K562 (cell line): Measurements from ENCODE around the gene TCF25. TPM values are rescaled to one million over a fixed set of nuclear protein-coding genes. Genes with fewer than 3 reads are reported as not detected.
A peak's percentile ranks its signal among the peaks of the same experiment; 100 is the strongest.

Source experiments
- ATAC-seq: fragments of 200-7000 bp; cut with Tn5 transposase; 3 replicates; pipeline ENCODE4 v1.9.1; 2020; ENCODE audit warnings: moderate library complexity
- BruUV-seq: library from RNA; stranded (reverse); fragments of 400-500 nt; replicated peaks from 2 replicates; lab custom pipeline; 2021; lab: Mats Ljungman, UMichigan
- CTCF ChIA-PET: fragments of 300-600 bp; formaldehyde crosslinking; extraction: SDS; loops from one replicate; lab custom pipeline; 2021; ENCODE audit warnings: low intra/inter-chr PET ratio; lab: Yijun Ruan, JAX
- POLR2A ChIA-PET: fragments of 300-600, 350-650 bp; sonication (Branson Sonifier 250); formaldehyde crosslinking; extraction: SDS; loops from one replicate; lab custom pipeline; 2021; ENCODE audit warnings: antibody characterized with exemption, inconsistent platforms; lab: Yijun Ruan, JAX
- DNase-seq, 4 experiments: peaks; one replicate each; pipeline versions ENCODE4 v3.0.0 to v3.0.0-alpha.2; 2011 to 2018; ENCODE audit warnings: low spot score in 3 of 4, mixed read lengths in 3 of 4; ENCODE audit errors: extremely low read depth in 1 of 4
- FAIRE-seq: peaks from 2 replicates; lab custom pipeline; 2011; peaks lifted over from hg19 to GRCh38; lab: Jason Lieb, UNC
- H2AFZ ChIP-seq: 2 replicates; pipeline ENCODE4 v1.6.0; 2011; ENCODE audit warnings: low read depth, low read length, control low read depth, inconsistent platforms
- H3K27ac ChIP-seq: fragments of 200-600 bp; 3 replicates; pipeline ENCODE4 v1.8.0; 2011; ENCODE audit warnings: low read depth, mild to moderate bottlenecking, control low read depth, inconsistent platforms, low read length, moderate library complexity, mixed read lengths; ENCODE audit errors: extremely low read depth
- H3K27me3 ChIP-seq, 2 experiments: fragments of 300-600 bp in 1 of 2; 2 replicates in 1 of 2; 3 replicates in 1 of 2; pipeline versions ENCODE4 v1.6.0 to v1.8.0; 2011; ENCODE audit warnings: inconsistent platforms in 2 of 2, low read length in 2 of 2, mild to moderate bottlenecking in 1 of 2, mixed read lengths in 1 of 2, moderate library complexity in 1 of 2; ENCODE audit not compliant: control insufficient read depth in 2 of 2, insufficient read depth in 2 of 2
- H3K36me3 ChIP-seq: fragments of 300-600 bp; 3 replicates; pipeline ENCODE4 v1.8.0; 2011; ENCODE audit warnings: mild to moderate bottlenecking, low read length, inconsistent platforms; ENCODE audit not compliant: control insufficient read depth, insufficient read depth
- H3K4me1 ChIP-seq, 2 experiments: fragments of 200-600 bp in 1 of 2; replicated peaks in 1 of 2; 2 replicates in 1 of 2; 3 replicates in 1 of 2; pipeline versions ENCODE4 v1.5.1 to v1.8.0; 2011; ENCODE audit warnings: inconsistent platforms in 2 of 2, low read length in 2 of 2, mild to moderate bottlenecking in 1 of 2, mixed read lengths in 1 of 2, moderate library complexity in 1 of 2; ENCODE audit not compliant: control insufficient read depth in 2 of 2, insufficient read depth in 2 of 2
- H3K4me2 ChIP-seq: 2 replicates; pipeline ENCODE4 v1.6.1; 2011; ENCODE audit warnings: low read length, control low read depth, inconsistent platforms, mixed read lengths; ENCODE audit not compliant: insufficient read depth
- H3K4me3 ChIP-seq: fragments of 200-600 bp; sonication (generic), shearing (Covaris generic); 2 replicates; pipeline ENCODE4 v1.5.1; 2016; ENCODE audit warnings: control low read depth, inconsistent platforms
- H3K79me2 ChIP-seq: fragments of 200-600 bp; 3 replicates; pipeline ENCODE4 v1.8.0; 2011; ENCODE audit warnings: low read length, inconsistent platforms; ENCODE audit not compliant: control insufficient read depth, insufficient read depth
- H3K9ac ChIP-seq, 2 experiments: 2 replicates each; pipeline versions ENCODE4 v1.6.0 to v1.6.1; 2011; ENCODE audit warnings: low read depth in 2 of 2, low read length in 2 of 2, control low read depth in 1 of 2, inconsistent platforms in 1 of 2, mild to moderate bottlenecking in 1 of 2, mixed read lengths in 1 of 2; ENCODE audit not compliant: insufficient read depth in 1 of 2
- H3K9me1 ChIP-seq: one replicate; pipeline ENCODE4 v1.6.0; 2011; ENCODE audit warnings: inconsistent platforms, mild to moderate bottlenecking, low read length, moderate library complexity; ENCODE audit not compliant: control insufficient read depth, insufficient read depth
- H3K9me3 ChIP-seq: replicated peaks from 2 replicates; pipeline ENCODE4 v1.5.1; 2011; ENCODE audit warnings: low read depth, low read length, inconsistent platforms; ENCODE audit not compliant: control insufficient read depth, insufficient read depth
- H4K20me1 ChIP-seq: replicated peaks from 2 replicates; pipeline ENCODE4 v1.6.1; 2011; ENCODE audit warnings: low read length, inconsistent platforms, mixed read lengths; ENCODE audit not compliant: control insufficient read depth, insufficient read depth
- CBX8 ChIP-seq: fragments of 200-600 bp; sonication (generic); IDR thresholded peaks from 2 replicates; pipeline ENCODE4 v1.6.1; 2012; ENCODE audit warnings: borderline replicate concordance, mixed run types, low read depth, mild to moderate bottlenecking, moderate library complexity, mixed read lengths, low read length, control low read depth, inconsistent platforms; ENCODE audit not compliant: poor library complexity, severe bottlenecking; ENCODE audit errors: extremely low read depth
- JUNB ChIP-seq: fragments of 450-650 bp; formaldehyde crosslinking; conservative IDR thresholded peaks from 2 replicates; pipeline ENCODE4 v1.4.0; 2020; ENCODE audit warnings: mild to moderate bottlenecking
- NEUROD1 ChIP-seq: fragments of 150-350 bp; IDR thresholded peaks from 2 replicates; pipeline ENCODE4 v1.6.1; 2014; ENCODE audit warnings: borderline replicate concordance, low read length, low read depth; ENCODE audit not compliant: partially characterized antibody
- POLR2A ChIP-seq: fragments of 450-650 bp; conservative IDR thresholded peaks from 2 replicates; pipeline ENCODE4 v1.6.1; 2016
- POLR2AphosphoS5 ChIP-seq: IDR thresholded peaks from 2 replicates; pipeline ENCODE4 v1.6.1; 2011; ENCODE audit warnings: mild to moderate bottlenecking, low read depth, low read length, moderate library complexity; ENCODE audit not compliant: control insufficient read depth, insufficient read depth
- POLR2G ChIP-seq: fragments of 200-400 bp; formaldehyde crosslinking; IDR thresholded peaks from 2 replicates; pipeline ENCODE4 v1.6.1; 2017; ENCODE audit warnings: low read depth, mild to moderate bottlenecking, antibody characterized with exemption, low read length, moderate library complexity
- ZNF134 ChIP-seq: fragments of 250-450 bp; sonication (Bioruptor Pico); conservative IDR thresholded peaks from 2 replicates; pipeline ENCODE4 v1.4.0; 2020
- WGBS: fragments of 100-300 bp; shearing (Covaris generic); methylation state at CpG from one replicate; pipeline ENCODE4 v1.1.6; 2016; ENCODE audit warnings: low coverage, mixed read lengths; ENCODE audit not compliant: insufficient coverage; ENCODE audit errors: missing lambda C conversion rate; 5-methylcytosine and 5-hydroxymethylcytosine counted together
- in situ Hi-C: fragments of 300-500 bp; cut with MboI; formaldehyde crosslinking; loops from 4 replicates; pipeline ENCODE4 v1.15.0; 2018; ENCODE audit warnings: inconsistent platforms, mixed read lengths
- intact Hi-C: fragments of 100-400 bp; cut with micrococcal nuclease; formaldehyde crosslinking; loops from 2 replicates; pipeline ENCODE4 v1.14.2; 2022
- polyA plus RNA-seq, 8 experiments: library from polyadenylated mRNA; depleted of rRNA in 4 of 8; stranded (reverse) in 5 of 8; unstranded in 3 of 8; fragments of >200 nt; fragmentation: Nextera tagmentation in 2 of 8; fragmentation: Illumina TruSeq in 1 of 8; extraction: Ambion mirVana in 2 of 8; extraction: Trizol in 1 of 8; gene quantifications; 2 replicates each; pipeline versions ENCODE4 v1.2.1 to v1.2.3, GENCODE V29; 2011 to 2014; ENCODE audit warnings: inconsistent platforms in 1 of 8, missing spikeins in 1 of 8
- total RNA-seq, 7 experiments: library from RNA; depleted of rRNA in 6 of 7; stranded (reverse); fragments of >200 nt in 6 of 7; fragmentation: Illumina TruSeq in 2 of 7; extraction: Trizol in 2 of 7; gene quantifications; 2 replicates each; pipeline versions ENCODE4 v1.2.1 to v1.2.3, GENCODE V29; 2011 to 2021; ENCODE audit warnings: low replicate concordance in 1 of 7

TCF25 gene
- total and polyA plus RNA-seq, 9 of the 15 experiments (the other 6 are each of a cell fraction or from before 2014, with no cell fraction given) = 9.0 to 154 (median 83.8) TPM

GRCh38 chr16:89912143-89912542, 38.8 kb downstream of the TCF25 start:
- DNase-seq (no peak), ATAC-seq (no peak), FAIRE-seq (no peak)
- H4K20me1 ChIP-seq = no peaks in the 10 kb centered on the region
- no peak overlapping the region for H3K4me2 ChIP-seq
- no peaks in the 10 kb centered on the region for H3K27me3 ChIP-seq
- no peaks in the 10 kb centered on the region for H3K9me1 ChIP-seq
- ChIA-PET POLR2A (interaction anchor here (0.8 to 4.2 kb wide), 3 partner anchors 11 to 206 kb away, joined by 3 to 19 read pairs (median 3); partner anchors contain the start of gene TUBB3), CTCF (no interaction called here)
- no peak overlapping the region for H3K9ac ChIP-seq
- no peak overlapping the region for H3K27ac ChIP-seq
- H3K36me3 ChIP-seq = peaks cover 44% of the 10 kb centered on the region; the same call in 2 of the 3 replicates
- peaks cover 0 to 46% of the 10 kb centered on the region in 2 experiments; a peak in 2 of 5 replicates for H3K4me1 ChIP-seq
- WGBS = 95% methylated on average over 11 of the region's 13 CpGs
- no peaks in the 10 kb centered on the region for H3K9me3 ChIP-seq
- in situ Hi-C loops = no loop called here
- H3K4me3 ChIP-seq = no peak overlapping the region
- intact Hi-C loops = loop anchor here (5.0 kb wide), 1 partner anchor 210 kb away; the partner anchor contains the start of gene SPATA2L
- H3K79me2 ChIP-seq = no peaks in the 10 kb centered on the region
- no peak overlapping the region for H2AFZ ChIP-seq
- TF ChIP-seq NEUROD1 = no peak
- peak; percentile 41; the same call in 1 of the 2 replicates for TF ChIP-seq POLR2G
- no peak for TF ChIP-seq CBX8
- TF ChIP-seq POLR2AphosphoS5 = peak; percentile 1; the same call in 1 of the 2 replicates
- peak; percentile 27 for TF ChIP-seq POLR2A
- no peak for TF ChIP-seq JUNB (CRISPR knock-in tag)
- TF ChIP-seq ZNF134 (CRISPR knock-in tag) = no peak
- no TSS peak for BruUV-seq
